SH-SY5Y (cell line): Measurements from ENCODE around the gene SLC1A2.

Source experiments
- GATA2 ChIP-seq: IDR thresholded peaks from 2 replicates; pipeline ENCODE4 v1.6.1; 2011; ENCODE audit warnings: mild to moderate bottlenecking, low read depth, low read length
- GATA3 ChIP-seq: IDR thresholded peaks from 2 replicates; pipeline ENCODE4 v1.6.1; 2011; ENCODE audit warnings: low read depth, mild to moderate bottlenecking, low read length, moderate library complexity

Gene SLC1A2

DNA sequence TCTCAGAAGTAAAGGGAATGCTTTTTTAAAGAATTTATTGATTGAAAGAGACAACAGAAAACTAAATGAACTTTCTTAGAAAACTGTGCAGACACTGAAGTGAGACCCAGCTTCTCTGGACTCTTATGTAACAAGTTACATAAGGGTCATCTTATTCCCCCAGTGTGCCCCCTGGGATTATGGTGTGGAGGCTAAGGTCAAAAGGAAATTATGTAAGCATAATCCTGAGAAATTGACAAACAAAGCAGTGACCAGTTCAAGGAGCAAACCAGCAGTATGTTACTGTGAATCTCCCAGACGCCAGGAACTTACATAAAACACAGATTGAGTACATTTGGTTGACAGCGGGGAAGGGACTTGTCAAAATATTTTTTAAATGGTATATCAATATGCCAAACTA lies 78.6 kb downstream of the SLC1A2 start:
- TF ChIP-seq GATA3 (no peak), GATA2 (no peak)

DNA sequence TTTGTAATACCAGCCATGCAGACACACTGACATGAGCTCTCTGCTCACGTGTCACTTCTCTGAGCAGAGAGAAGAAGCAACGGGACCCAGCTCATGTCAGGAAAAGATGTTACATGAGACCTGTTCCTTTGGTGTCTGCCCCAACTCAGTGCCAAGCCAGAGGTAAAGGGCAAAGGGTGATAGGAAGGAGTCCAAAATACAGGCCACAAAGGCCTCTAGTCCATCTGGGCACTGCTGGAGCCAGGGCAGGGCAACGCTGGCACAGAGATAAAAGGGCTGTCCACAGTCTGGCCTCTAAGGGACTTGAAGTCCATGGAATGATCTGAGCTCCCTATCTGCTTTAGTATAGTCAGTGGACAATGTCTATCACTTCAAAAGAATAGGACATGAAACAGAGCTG lies 79.3 kb downstream of the SLC1A2 start:
- no peak for TF ChIP-seq GATA3
- TF ChIP-seq GATA2, result no peak

DNA sequence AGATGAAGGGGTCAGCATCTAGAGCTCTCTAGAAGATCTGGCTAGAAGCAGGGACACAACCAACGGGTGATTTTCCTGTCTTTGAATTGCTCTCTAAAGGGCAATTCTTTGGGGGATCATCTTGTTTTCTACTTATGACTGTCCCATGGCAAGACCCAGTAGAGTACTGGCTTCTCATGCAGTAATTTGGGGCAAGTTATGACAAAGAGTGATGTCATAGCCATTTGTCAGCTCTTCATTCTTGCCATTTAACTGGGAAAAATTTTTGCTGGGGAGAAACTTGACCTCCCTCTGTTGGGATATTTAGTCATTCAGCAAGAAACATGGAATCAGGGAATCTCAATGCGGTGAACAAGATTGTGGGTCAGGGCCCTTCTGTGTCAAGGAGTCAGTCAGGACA lies 80.4 kb downstream of the SLC1A2 start:
- TF ChIP-seq GATA3, result no peak
- no peak for TF ChIP-seq GATA2

DNA sequence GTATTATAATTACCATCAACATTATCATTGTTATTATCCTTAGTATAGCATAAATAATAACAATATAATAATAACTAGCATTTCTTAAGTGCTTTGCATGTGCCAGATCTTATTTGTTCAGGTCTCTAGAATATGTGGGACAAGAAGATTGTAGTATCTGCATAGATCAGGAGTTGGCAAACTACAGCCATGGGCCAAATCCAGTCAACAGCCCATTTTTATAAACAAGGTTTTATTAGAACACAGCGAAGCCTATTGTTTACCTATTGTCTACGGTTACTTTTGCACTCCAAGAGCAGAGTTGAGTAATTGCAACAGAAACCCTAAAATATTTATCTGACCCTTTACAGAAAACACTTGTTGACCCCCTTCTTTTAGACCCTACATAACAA lies 81.4 kb downstream of the SLC1A2 start:
- no peak for TF ChIP-seq GATA2
- TF ChIP-seq GATA3, result no peak

DNA sequence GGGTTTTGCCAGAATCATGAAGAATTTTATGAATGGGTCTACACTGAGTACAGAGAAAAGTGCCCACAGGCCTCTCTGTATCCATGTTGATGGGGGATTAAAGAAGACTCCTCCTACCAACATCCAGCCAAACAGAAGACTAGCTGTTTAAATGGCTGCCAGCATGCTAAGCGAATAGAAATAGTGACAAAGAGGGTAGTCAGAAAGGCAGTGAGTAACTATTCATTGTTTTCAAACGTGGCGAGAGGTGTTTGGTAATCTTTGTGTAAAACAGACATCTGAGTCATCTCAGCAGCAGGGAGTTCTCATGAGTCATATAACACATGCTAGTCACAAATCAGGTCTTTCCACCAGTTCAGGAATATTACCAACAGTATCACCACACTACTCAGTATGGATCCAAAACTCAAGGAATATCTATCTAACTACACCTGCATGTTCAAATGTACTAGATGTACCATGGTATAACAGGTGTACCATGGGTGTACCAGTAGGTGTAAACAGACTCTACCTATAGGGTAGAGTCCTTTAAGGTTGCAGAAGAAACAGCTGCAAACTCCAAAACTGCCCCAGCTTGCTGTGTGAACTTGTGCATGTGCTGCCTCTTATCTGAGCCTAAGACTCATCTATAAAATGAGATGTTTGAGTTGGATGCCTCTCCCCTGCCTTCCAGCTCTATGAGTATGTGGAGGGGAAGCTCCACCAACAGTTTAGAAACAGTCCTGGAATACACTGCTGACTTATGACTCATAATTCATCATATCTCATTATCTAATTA lies 82.0 kb downstream of the SLC1A2 start:
- TF ChIP-seq GATA2 (no peak), GATA3 (no peak)

DNA sequence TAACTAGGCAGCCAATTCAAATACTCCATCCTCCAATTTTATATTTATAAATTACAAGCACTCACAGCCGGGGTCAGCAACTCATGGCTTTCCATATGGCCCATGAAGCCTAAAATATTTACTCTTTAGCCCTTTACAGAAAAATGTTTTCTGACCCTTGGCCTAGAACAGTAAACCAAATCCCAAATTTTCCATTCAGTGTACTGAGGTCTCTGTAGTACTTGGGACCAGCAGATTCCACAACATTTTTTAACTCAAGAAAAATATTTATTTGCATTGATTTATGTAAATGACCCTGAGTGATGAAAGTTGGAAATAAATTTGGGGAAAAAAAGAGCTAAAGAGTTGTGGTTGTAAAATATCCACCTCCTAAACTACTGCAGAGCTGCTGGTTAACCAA lies 82.6 kb downstream of the SLC1A2 start:
- TF ChIP-seq GATA3, result no peak
- no peak for TF ChIP-seq GATA2

DNA sequence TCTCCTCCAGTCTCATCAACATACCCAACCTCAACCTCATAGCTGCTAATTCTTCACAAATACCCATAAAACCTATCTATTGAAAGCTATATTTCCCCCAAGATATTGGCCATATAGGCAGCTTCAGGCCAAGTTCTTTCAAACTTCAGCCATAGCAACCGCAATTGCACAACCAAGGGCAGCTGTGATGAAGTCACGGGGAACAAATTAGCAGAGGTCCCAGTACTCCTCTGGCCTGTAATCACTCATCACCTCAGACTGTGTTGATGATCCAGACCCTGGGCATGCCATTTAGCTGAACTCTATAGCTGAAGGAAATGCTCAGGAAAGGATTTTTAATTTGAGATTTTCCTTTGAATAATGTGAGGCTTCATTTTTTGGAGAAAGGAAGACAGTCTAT lies 84.1 kb downstream of the SLC1A2 start:
- TF ChIP-seq GATA2, result no peak
- TF ChIP-seq GATA3, result no peak

DNA sequence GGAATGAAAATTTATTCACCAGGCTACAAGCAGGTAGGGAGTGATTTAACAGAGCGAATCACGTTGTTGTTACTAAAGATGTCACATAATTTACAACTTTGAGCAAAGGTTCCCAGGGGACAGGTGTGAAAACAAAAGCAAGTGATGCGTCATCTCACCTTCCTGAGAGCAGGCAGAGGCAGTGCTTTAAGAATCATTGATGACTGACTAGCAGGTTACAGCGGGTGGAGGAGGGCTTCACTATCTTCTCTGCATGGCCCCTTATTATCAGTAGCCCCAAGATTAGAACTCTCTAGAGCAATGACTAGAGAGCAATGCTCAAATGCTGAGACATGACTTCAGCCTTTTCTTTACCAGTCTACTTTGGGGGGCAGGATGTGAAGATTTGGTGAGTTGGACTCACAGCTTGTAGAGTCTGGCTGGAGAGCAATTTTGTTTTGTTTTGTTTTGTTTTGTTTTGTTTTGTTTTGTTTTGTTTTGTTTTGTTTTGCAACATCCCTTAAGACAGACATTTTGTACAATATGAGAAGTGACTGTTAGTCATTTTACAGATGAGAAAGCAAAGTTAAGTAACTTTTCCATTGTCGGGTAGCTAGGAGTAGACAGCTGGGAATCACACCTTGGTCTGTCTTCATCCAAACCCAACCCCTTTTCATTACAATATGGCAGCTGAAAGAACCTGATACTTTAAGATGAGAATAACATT lies 84.8 kb downstream of the SLC1A2 start:
- no peak for TF ChIP-seq GATA2
- TF ChIP-seq GATA3, result no peak

DNA sequence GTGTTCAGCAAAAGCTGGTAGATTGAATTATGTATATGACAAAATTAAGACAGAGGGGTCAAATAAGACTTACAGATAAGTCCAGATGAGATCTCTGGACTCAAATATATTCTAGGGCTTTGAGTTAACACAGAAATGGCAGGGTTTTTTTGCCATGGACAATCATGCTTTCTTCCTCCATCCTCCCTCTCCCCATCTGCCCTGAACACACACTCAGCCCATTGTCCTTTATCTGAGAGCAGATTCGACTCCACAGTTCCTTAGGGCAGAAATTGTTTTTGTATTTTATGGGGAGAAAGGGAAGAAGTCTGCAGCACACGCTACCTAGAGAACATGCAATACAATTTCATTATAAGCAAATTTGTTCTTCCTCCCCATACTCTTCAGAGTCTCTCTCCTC lies 86.8 kb downstream of the SLC1A2 start:
- TF ChIP-seq GATA3, result no peak
- no peak for TF ChIP-seq GATA2

DNA sequence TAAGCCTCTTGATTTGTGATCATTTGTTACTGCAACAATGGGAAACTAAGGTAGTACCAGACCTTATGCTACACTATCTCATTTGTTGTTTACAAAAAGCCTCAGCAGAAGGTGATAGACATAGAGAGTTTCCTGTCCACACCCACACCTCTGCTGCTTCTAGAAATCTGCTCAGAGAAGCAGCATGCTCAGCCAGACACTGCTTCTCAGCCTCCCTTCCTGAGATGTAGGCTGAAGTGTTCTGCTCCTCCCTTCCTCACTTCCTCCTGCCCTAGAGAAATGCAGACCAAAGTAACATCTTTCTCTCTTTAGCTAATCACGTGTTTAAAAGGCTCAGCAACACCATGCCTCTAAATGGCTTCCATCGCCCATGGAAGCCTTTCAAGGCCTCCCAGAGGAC lies 88.4 kb downstream of the SLC1A2 start:
- no peak for TF ChIP-seq GATA2
- no peak for TF ChIP-seq GATA3

DNA sequence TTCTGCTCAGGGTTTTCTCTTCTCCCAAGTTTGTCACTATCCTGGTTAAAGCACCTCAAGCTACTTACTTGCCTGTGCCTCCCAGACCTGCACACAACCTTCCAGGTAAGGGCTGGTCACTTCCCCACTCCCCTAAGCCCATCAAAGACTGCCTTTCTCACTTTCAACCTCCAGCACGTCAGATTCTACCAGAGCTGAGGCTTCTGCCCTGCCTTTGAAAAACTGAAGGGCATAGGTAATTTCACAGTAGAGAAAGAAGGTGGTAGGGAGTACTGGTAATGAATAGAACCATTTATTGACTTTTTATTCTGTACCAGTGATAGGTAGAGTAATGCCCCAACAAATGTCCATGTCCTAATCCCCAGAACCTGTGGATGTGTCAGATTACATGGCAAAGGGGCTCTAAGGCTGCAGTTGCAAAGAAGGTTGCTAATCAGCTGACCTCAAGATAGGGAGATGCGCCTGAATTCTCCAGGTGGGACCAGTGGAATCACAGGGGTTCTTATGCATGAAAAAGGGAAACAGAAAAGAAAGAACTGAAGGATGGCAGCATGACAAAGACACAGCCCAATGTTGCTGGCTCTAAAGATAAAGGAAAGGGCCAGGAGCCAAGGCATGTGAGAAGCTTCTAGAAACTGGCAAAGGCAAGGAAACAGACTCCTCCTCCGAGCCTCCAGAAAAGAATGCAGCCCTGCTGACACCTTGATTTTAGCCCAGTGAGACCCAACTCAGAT lies 89.0 kb downstream of the SLC1A2 start:
- no peak for TF ChIP-seq GATA2
- TF ChIP-seq GATA3, result no peak

DNA sequence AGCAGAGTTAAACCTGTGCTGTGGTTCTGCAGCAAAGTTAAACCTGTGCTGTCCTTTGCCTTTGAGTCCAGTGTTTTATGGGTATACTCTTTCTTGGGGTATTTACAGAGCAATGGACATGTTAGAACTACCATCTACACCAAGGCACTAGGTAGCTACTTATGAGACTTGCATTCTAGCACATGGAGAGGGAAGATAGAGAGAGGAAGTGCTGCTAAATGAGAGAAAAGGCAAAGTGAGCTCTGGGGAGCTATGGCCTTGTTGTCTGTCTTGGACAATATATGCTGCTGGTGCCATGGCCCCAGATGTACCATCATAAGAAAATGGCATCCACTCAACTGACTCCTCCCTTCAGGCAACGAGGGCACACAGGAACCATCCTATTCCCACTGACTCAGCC lies 91.5 kb downstream of the SLC1A2 start:
- no peak for TF ChIP-seq GATA2
- TF ChIP-seq GATA3, result no peak

DNA sequence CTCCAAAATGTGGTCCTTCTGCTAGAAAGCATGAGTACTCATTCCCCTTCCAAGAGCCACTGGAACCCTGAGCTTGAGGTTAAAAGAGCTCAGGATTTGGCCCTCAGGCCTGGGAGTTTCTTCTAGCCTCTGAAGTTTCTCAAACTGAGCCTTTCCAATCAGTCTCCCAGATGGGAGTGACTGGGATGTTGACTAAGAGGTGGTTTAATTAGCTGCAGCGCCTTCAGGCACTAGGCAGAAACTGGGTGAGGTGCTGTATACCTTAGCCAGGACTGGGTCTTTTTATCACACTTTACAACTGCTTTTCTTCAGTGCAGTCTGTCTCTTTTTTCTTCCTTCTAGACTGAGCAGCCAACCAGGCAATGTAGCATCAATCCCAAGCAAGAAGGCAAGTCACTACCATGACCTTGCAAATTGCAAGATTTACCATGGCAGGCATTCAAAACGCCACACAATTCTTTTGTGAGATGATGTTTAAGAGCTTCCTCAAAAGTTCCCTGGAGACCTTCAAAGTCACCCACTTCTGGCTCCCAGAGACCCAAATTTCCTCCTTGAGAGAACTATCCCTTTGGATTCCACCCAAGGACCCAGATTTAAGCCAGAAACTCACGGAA lies 93.0 kb downstream of the SLC1A2 start:
- TF ChIP-seq GATA3, result no peak
- TF ChIP-seq GATA2, result no peak

DNA sequence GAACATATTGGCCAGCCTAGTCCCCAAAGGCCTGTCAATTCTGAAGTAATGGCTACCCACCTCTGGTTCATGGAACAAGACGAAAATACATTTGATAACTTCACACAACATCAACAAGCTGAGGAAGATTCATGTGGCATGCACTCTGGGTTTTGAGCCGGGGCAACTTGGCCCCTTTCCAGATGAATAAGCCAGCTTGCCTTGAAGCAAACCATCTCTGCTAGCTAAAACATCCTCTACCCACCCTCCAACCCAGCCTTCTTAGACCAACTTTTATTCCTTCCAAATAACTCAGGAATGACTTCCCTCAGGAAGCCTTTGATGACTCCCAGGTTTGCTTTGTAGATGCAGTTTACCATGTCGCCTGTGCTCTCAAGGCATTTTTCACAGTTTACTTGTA lies 94.4 kb downstream of the SLC1A2 start:
- TF ChIP-seq GATA3 (no peak), GATA2 (no peak)
